ENCODE measurements around the gene RUFY1.

RUFY1 gene

GRCh38 chr5:179605026-179605833 lies 54.9 kb downstream of the RUFY1 start:
- DNase-seq (ENCODE audit: low read depth, low spot score) = no peak

- DNase-seq (ENCODE audit: low read depth, low spot score) = no peak
Observed at GRCh38 chr5:179606071-179606909, 55.9 kb downstream of the RUFY1 start.

DNA sequence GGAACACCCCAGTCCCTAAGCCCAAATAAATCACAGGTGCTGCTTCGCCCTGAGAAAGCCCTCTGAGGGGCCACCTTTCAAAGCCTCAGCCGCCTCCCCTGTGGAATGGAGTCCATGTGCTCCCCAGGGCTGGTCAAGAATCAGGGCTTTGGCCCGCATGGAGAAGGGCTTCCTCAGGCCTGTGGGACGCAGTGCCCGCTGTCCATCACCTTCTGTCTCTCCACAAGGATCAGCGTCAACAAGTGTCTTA lies 56.5 kb downstream of the RUFY1 start:
- no peak for DNase-seq (ENCODE audit: low read depth, low spot score)

- DNase-seq (ENCODE audit: low read depth, low spot score) = no peak
Observed at GRCh38 chr5:179607160-179607931, 57.0 kb downstream of the RUFY1 start.

- no peak for DNase-seq (ENCODE audit: low read depth, low spot score)
Observed at GRCh38 chr5:179608131-179608581, 57.8 kb downstream of the RUFY1 start.

DNA sequence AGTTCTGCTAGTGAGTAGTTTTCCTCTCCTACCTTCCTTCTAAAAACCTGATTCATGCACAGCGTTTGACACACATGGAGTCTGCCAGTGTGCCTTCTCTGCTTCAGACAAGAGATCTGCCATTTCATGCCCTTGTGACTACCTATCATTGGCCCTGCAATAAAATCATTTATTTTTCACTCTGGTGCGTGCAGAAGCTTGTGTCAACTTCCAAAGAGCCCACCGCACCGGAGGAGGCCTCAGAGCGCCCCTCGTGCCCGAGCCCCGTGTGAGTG lies 59.4 kb downstream of the RUFY1 start:
- no peak for DNase-seq (ENCODE audit: low read depth, low spot score)

GRCh38 chr5:179610109-179610902 lies 60.0 kb downstream of the RUFY1 start:
- no peak for DNase-seq (ENCODE audit: low read depth, low spot score)

- no peak for DNase-seq (ENCODE audit: low read depth, low spot score)
Observed at GRCh38 chr5:179610903-179611265, 60.5 kb downstream of the RUFY1 start.

- DNase-seq (ENCODE audit: low read depth, low spot score) = no peak
Observed at GRCh38 chr5:179612577-179613459, 62.5 kb downstream of the RUFY1 start.

DNA sequence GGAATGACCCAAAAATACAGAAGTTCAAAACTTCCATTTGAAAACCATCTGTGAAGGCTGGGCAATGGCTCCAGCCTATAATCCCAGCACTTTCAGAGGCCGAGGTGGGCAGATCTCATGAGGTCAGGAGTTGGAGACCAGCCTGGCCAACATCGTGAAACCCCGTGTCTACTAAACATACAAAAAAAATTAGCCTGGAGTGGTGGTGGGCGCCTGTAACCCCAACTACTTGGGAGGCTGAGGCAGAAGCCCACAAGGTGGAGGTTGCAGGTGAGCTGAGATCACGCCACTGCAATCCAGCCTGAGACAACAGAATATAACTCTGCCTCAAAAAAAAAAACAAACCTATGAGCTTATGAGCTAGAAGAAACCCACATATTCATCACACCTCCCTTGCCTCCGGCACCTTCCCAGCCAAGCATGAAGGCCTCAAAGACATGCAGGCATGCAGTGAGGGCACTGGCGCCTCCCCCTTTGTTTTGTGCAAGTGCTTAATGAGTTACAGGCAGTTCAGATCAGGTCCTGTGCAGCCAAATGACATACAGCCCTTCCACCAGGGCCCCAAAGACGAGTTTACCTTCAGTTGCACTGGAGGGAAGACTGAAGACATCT lies 63.2 kb downstream of the RUFY1 start:
- no peak for DNase-seq (ENCODE audit: low read depth, low spot score)

DNA sequence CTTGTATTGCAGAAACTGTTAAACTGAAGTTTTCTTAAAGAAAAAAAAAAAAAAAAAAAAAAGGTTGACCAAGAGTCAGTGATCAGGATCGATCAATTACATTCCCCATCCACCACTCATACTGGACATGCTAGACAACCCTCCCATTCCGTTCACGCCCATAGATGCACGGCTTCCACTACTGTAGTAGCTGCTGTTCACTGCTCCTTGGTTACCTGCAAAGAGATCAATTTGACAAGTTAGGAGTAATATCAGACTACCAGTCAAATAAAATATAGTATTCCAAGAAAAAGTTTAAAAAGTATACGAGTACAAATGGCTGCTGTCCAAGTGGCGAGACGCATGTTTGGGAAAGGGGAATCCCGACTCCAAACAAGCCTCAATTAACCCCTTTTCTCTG lies 64.4 kb downstream of the RUFY1 start:
- DNase-seq (ENCODE audit: low read depth, low spot score) = no peak

DNA sequence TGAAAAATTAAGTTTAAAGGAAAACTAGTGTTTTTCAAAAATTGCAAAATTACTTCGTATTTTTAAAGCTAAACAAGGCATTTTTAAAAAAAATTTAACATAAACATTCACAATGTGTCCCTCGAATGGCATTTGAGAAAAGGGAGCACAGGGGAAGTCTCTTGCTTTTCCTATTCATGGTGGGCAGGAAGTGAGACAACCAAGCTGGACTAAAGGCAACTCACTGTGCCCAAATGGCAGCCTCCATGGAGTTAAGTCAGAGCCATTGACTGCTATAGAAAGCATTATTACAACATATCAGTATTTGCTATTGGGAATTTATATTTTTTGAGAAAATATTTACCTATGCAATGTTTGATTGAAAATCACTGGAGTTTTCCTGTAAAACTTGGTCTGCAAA lies 64.8 kb downstream of the RUFY1 start:
- no peak for DNase-seq (ENCODE audit: low read depth, low spot score)

DNA sequence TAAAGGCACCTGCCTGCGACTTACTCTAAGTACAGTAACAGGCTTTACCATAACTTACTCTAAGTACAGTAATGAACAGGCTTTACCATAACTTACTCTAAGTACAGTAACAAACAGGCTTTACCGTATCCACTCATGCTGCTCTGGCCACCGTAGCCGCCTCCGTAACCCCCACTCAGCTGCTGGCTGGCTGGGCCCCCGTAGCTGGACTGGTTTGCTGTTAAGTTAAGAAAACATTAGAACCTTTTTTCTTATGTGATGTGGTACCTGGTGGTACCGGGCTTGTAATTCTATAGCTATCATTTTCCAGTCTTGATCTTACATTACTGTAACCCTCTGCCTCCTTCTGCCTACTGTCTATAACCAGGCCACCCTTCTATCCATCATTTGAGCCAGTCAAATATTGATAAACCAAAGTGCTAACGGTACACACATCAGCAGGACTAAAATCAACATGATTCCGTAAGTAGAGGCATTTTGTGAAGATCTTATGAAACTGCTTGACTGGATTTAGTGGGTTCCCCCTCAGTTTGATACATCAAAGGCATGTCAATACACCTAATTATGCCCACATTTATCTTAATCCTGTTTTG lies 65.7 kb downstream of the RUFY1 start:
- DNase-seq (ENCODE audit: low read depth, low spot score) = no peak

- no peak for DNase-seq (ENCODE audit: low read depth, low spot score)
Observed at GRCh38 chr5:179617930-179618329, 67.6 kb downstream of the RUFY1 start.

GRCh38 chr5:179618923-179619554 lies 68.7 kb downstream of the RUFY1 start:
- DNase-seq (ENCODE audit: low read depth, low spot score) = no peak

GRCh38 chr5:179619776-179620175 lies 69.4 kb downstream of the RUFY1 start:
- no peak for DNase-seq (ENCODE audit: low read depth, low spot score)

- DNase-seq (ENCODE audit: low read depth, low spot score) = no peak
Observed at GRCh38 chr5:179620293-179620692, 69.9 kb downstream of the RUFY1 start.

DNA sequence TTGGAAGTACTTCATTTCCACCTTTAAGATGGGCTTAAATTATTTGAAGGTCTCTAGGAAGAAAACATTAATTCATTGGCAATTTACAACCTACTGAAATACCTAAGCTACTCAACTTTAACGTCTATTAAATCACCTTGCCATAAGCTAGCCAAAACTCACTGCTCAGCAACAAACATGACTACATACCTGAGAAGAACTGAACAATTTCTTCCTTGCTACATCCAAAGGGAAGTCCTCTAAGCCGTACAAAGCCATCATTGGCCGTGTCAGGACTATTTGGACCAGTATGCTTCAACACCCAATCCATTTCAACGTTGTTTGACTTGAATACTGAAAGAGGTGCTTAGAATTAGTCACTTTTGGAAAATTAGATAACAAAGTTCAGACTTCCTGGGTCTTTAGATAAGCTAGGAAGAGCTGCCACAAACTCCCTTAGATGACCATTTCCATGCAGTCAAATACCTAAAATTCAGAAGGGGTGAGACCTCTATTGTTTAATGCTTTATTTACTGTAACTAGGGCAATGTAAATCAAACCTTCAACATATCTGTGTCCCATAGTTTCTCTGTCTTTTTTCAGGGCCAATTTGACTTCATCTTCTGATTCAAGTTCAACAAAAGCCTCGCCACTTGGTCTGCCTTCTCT lies 70.5 kb downstream of the RUFY1 start:
- no peak for DNase-seq (ENCODE audit: low read depth, low spot score)
